T-cell (primary cell): ENCODE results near the gene SAMD4B. TPM values are rescaled to one million over a fixed set of nuclear protein-coding genes. Genes with fewer than 3 reads are reported as not detected.

Source experiments
- ATAC-seq, 4 experiments: fragments of 200-7000 bp in 3 of 4; fragments of 150-1000 bp in 1 of 4; cut with Tn5 transposase; replicated peaks in 1 of 4; 1 replicate in 3 of 4; 2 replicates in 1 of 4; pipeline ENCODE4 v1.10.0; 2021; ENCODE audit warnings: moderate library complexity in 3 of 4, mild to moderate bottlenecking in 2 of 4, moderate number of reproducible peaks in 1 of 4
- CTCF ChIA-PET, 2 donors: fragments of 300-600 bp; sonication (Branson Sonifier 250); formaldehyde crosslinking; loops; one replicate each; lab custom pipeline; 2022; ENCODE audit warnings: antibody characterized with exemption in 2 of 2; lab: Charles Lee
- POLR2A ChIA-PET, 2 donors: fragments of 300-600 bp; sonication (Branson Sonifier 250); formaldehyde crosslinking; loops; one replicate each; lab custom pipeline; 2022; ENCODE audit warnings: antibody characterized with exemption in 2 of 2; lab: Charles Lee
- DNase-seq, 35 experiments: peaks; one replicate each; pipeline versions ENCODE4 v3.0.0 to v3.0.0-alpha.2; 2013 to 2023
- H3K27ac ChIP-seq: one replicate; pipeline ENCODE4 v1.5.1; 2013; ENCODE audit warnings: low read length
- H3K27me3 ChIP-seq, 2 experiments: replicated peaks in 1 of 2; 1 replicate in 1 of 2; 2 replicates in 1 of 2; pipeline versions ENCODE4 v1.6.1 to v1.7.0; 2013; ENCODE audit warnings: low read length in 1 of 2, mixed read lengths in 1 of 2; ENCODE audit not compliant: control insufficient read depth in 2 of 2, insufficient read depth in 2 of 2; ENCODE audit errors: extremely low read depth in 1 of 2
- H3K36me3 ChIP-seq, 2 donors: 1 replicate in 1 of 2; 2 replicates in 1 of 2; pipeline versions ENCODE4 v1.6.1 to v1.7.0; 2013; ENCODE audit warnings: low read length in 1 of 2; ENCODE audit not compliant: control insufficient read depth in 2 of 2, insufficient read depth in 1 of 2; ENCODE audit errors: extremely low read depth in 1 of 2
- H3K4me1 ChIP-seq, 2 experiments: 1 replicate in 1 of 2; 2 replicates in 1 of 2; pipeline versions ENCODE4 v1.6.1 to v1.7.0; 2013; ENCODE audit warnings: low read length in 2 of 2, mixed read lengths in 1 of 2; ENCODE audit not compliant: insufficient read depth in 2 of 2, control insufficient read depth in 1 of 2; ENCODE audit errors: extremely low read depth in 1 of 2
- H3K4me3 ChIP-seq, 2 donors: 1 replicate in 1 of 2; 2 replicates in 1 of 2; pipeline versions ENCODE4 v1.5.1 to v1.7.0; 2013; ENCODE audit warnings: mild to moderate bottlenecking in 2 of 2, low read length in 1 of 2, moderate library complexity in 1 of 2; ENCODE audit not compliant: control insufficient read depth in 1 of 2; ENCODE audit errors: extremely low read depth in 1 of 2
- H3K9me3 ChIP-seq: 2 replicates; pipeline ENCODE4 v1.7.0; 2013
- H3K27ac Mint-ChIP-seq, 2 donors: one replicate each; pipeline ENCODE4 v1.8.0; 2020 to 2021; ENCODE audit warnings: mild to moderate bottlenecking in 2 of 2, mixed read lengths in 2 of 2
- H3K27me3 Mint-ChIP-seq, 2 donors: one replicate each; pipeline ENCODE4 v1.8.0; 2021 to 2022; ENCODE audit warnings: mixed read lengths in 2 of 2
- H3K36me3 Mint-ChIP-seq: one replicate; pipeline ENCODE4 v1.8.0; 2021; ENCODE audit warnings: mixed read lengths
- H3K4me1 Mint-ChIP-seq, 3 donors: one replicate each; pipeline ENCODE4 v1.8.0; 2020 to 2022; ENCODE audit warnings: mixed read lengths in 3 of 3, mild to moderate bottlenecking in 1 of 3
- H3K4me3 Mint-ChIP-seq, 3 donors: one replicate each; pipeline ENCODE4 v1.8.0; 2020 to 2022; ENCODE audit warnings: mild to moderate bottlenecking in 3 of 3, mixed read lengths in 3 of 3, moderate library complexity in 3 of 3
- H3K9me3 Mint-ChIP-seq, 3 donors: one replicate each; pipeline ENCODE4 v1.8.0; 2020 to 2022; ENCODE audit warnings: mixed read lengths in 3 of 3
- WGBS: methylation state at CpG from one replicate; pipeline ENCODE4 v1.1.5; 2013; ENCODE audit warnings: missing lambda C conversion rate; ENCODE audit not compliant: insufficient coverage; 5-methylcytosine and 5-hydroxymethylcytosine counted together
- total RNA-seq, 35 experiments: library from RNA in 6 of 35; stranded (reverse) in 6 of 35; fragments of 120-200 nt in 1 of 35; gene quantifications; one replicate each; pipeline versions ENCODE4 v1.2.1 to v1.2.4 and lab custom pipeline; 2013 to 2026

Gene SAMD4B
- total RNA-seq, 5 donors from 2014 or later (not counting 1 experiment from before 2014, with no cell fraction given): 59.4 to 72.3 (median 62.0) TPM

DNA sequence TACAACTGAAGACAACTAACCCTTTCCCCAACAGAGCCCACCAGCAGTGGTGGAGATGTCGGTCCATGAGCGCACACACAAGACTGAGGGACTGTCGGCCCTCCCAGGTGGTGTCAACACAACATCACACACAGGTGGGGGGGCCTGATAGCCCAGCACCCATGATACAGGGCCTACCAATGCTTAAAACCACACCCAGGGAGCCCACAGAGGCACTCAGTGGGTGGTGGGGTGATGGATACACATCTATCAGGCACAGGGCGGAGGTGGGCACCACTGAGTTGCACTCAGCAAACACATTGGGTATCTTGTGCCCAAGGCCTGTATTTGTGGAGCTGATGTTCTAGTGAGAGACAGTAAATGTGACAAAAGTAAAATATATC lies 57.4 kb downstream of the SAMD4B start:
- no peaks in the 10 kb centered on the region for H3K27me3 Mint-ChIP-seq
- H3K27ac ChIP-seq: peak overlapping the region; percentile 20
- no peak for DNase-seq
- H3K9me3 ChIP-seq: no peaks in the 10 kb centered on the region
- H3K4me3 Mint-ChIP-seq: peak overlapping the region; percentile 9 to 69 (median 11)
- peaks cover 13% of the 10 kb centered on the region for H3K36me3 Mint-ChIP-seq
- H3K27ac Mint-ChIP-seq: peak overlapping the region; percentile 89 to 92
- H3K4me3 ChIP-seq: no peak overlapping the region
- peaks cover 34 to 74% of the 10 kb centered on the region in 2 experiments for H3K4me1 ChIP-seq
- H3K27me3 ChIP-seq: no peaks in the 10 kb centered on the region
- WGBS: no CpG with 5 or more reads among the region's 4 CpGs
- peaks cover 6 to 25% of the 10 kb centered on the region in 2 donors for H3K36me3 ChIP-seq
- ChIA-PET POLR2A (interaction anchor here in 1 of 2 donors (3.0 kb wide), 1 partner anchor 12 kb away, joined by 12 read pairs; the partner anchor contains the start of gene PLEKHG2), CTCF (interaction anchor here in 1 of 2 donors (0.8 kb wide), 1 partner anchor 12 kb away, joined by 4 read pairs; no protein-coding TSS in a partner anchor)
- ATAC-seq: no peak
- peaks cover 63 to 65% (median 63%) of the 10 kb centered on the region in 3 donors for H3K4me1 Mint-ChIP-seq
- no peaks in the 10 kb centered on the region for H3K9me3 Mint-ChIP-seq

DNA sequence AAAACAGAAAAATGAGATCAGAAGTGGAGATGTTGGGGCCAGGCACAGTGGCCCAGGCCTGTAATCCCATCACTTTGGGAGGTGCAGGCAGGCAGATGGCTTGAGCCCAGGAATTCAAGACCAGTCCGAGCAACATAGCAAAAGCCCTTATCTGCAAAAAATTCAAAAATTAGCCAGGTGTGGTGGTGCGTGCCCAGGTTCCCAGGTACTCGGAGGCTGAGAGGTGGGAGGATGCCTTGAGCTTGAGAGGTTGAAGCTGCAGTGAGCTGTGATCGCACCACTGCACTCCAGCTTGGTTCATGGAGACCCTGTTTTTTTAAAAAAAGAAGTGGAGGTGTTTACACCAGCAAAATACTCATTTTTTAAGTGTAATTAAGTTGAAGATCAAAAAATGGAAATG lies 57.8 kb downstream of the SAMD4B start:
- no peaks in the 10 kb centered on the region for H3K27me3 Mint-ChIP-seq
- CTCF ChIA-PET: interaction anchor here in 1 of 2 donors (0.6 to 1.2 kb wide), 3 partner anchors 8 to 441 kb away, joined by 3 to 4 read pairs (median 3); no protein-coding TSS in a partner anchor
- peak overlapping the region; percentile 20 for H3K27ac ChIP-seq
- H3K36me3 ChIP-seq: peaks cover 2 to 20% of the 10 kb centered on the region in 2 donors
- 100% methylated on average over 2 of the region's 4 CpGs for WGBS
- H3K4me1 ChIP-seq: peaks cover 36 to 78% of the 10 kb centered on the region in 2 experiments
- ATAC-seq (no peak), DNase-seq (no peak)
- no peaks in the 10 kb centered on the region for H3K9me3 Mint-ChIP-seq
- peaks cover 11% of the 10 kb centered on the region for H3K36me3 Mint-ChIP-seq
- H3K4me3 Mint-ChIP-seq: peak overlapping the region in 2 of 3 donors; percentile 11 to 69
- POLR2A ChIA-PET: interaction anchor here in 1 of 2 donors (3.0 kb wide), 1 partner anchor 12 kb away, joined by 12 read pairs; the partner anchor contains the start of gene PLEKHG2
- no peaks in the 10 kb centered on the region for H3K27me3 ChIP-seq
- peak overlapping the region; percentile 89 to 92 for H3K27ac Mint-ChIP-seq
- H3K4me1 Mint-ChIP-seq: peaks cover 64 to 68% (median 66%) of the 10 kb centered on the region in 3 donors
- no peaks in the 10 kb centered on the region for H3K9me3 ChIP-seq
- H3K4me3 ChIP-seq: no peak overlapping the region

DNA sequence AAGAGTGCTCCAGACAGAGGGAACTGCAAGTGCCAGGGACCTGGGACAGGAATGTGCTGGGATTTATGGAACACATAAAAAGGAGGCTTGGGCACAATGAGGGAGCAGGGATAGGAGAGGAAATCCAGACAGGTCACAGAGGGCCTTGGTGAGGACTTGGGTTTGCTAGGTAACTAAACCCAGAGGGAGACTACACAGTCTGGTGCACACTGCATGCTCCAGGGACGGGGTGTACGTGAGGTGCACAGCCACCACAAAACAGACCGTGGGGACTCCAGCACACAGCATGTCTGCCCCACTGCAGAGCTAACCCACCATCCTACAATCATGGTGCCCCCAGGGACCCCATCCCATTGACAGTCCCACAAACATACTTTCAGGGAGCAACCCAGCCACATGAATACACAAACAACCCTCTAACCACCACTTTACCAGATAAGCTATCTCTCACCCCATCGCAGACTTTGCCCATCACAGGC lies 58.9 kb downstream of the SAMD4B start:
- Histone ChIP-seq H3K27ac (peak overlapping the region; percentile 100), H3K36me3 (peaks cover 0 to 12% of the 10 kb centered on the region in 2 donors), H3K4me1 (peaks cover 44 to 88% of the 10 kb centered on the region in 2 experiments), H3K4me3 (peak overlapping the region in 1 of 2 donors; percentile 18), H3K9me3 (no peaks in the 10 kb centered on the region), H3K27me3 (no peaks in the 10 kb centered on the region)
- Mint-ChIP-seq H3K27ac (peak overlapping the region; percentile 91 to 95), H3K9me3 (no peaks in the 10 kb centered on the region), H3K4me1 (peaks cover 66 to 75% (median 74%) of the 10 kb centered on the region in 3 donors), H3K4me3 (peak overlapping the region; percentile 73 to 97 (median 83)), H3K27me3 (no peaks in the 10 kb centered on the region), H3K36me3 (peaks cover 8% of the 10 kb centered on the region)
- WGBS: 6% methylated on average over 4 of the region's 4 CpGs
- DNase-seq: no peak
- ChIA-PET CTCF (interaction anchor here in 1 of 2 donors (0.6 to 2.0 kb wide), 6 partner anchors 9 to 1861 kb away, joined by 3 to 29 read pairs (median 4); partner anchors contain the start of genes MED29, PAF1, PLEKHG2 and RPS16), POLR2A (interaction anchor here (0.5 to 2.0 kb wide), 10 partner anchors 8 to 98 kb away, joined by 3 to 13 read pairs (median 5); partner anchors contain the start of genes MED29 (in 2 of the 2), RPS16 (in 2 of the 2), DLL3 (in 1 of the 2) and PAF1 (in 1 of the 2))
- peak; percentile 0 to 5 (median 3) for ATAC-seq

DNA sequence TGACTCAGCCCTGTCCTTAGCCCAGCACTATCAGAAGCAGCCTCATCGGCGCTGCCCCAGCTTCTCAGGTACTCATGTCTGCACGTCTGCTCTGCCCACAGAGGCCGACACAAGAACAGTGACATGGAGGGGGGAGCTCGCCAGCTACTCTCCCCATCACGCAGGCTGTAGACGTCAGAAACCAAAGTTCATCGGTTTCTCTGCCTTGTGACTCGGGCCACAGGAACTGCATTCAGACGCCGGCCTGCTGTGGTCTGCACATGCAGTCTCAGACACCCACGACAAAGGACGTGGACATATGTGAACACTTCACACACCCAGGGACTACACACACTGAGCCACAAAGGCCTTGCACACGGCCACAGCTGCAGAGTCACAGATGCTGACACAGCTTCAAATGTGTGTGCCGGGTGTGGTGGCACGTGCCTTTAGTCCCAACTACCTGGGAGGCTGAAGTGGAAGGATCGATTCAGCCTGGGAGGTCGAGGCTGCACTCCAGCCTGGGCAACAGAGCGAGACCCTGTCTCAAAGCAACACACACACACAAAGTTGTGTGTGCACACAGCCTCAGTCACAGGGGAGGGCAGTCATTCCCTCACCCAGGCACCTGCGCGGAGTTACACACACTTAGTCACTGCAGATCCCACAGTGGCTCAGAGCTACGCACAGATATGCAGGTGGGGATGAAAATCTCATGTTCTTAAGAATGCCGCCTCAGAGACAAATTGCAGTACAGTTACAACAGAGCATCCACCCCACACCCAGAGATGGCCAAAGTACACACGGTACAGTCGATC lies 59.5 kb downstream of the SAMD4B start:
- H3K36me3 ChIP-seq: peaks cover 0 to 10% of the 10 kb centered on the region in 2 donors
- H3K27me3 Mint-ChIP-seq: no peaks in the 10 kb centered on the region
- no peaks in the 10 kb centered on the region for H3K9me3 ChIP-seq
- peaks cover 44 to 90% of the 10 kb centered on the region in 2 experiments for H3K4me1 ChIP-seq
- H3K4me1 Mint-ChIP-seq: peaks cover 70 to 78% (median 76%) of the 10 kb centered on the region in 3 donors
- peak; percentile 48 to 55 (median 51) for ATAC-seq
- H3K27ac Mint-ChIP-seq: peak overlapping the region; percentile 91 to 95
- peaks cover 8% of the 10 kb centered on the region for H3K36me3 Mint-ChIP-seq
- peak overlapping the region; percentile 100 for H3K27ac ChIP-seq
- no peaks in the 10 kb centered on the region for H3K9me3 Mint-ChIP-seq
- 5% methylated on average over 19 of the region's 25 CpGs for WGBS
- H3K4me3 ChIP-seq: peak overlapping the region; percentile 41 to 71
- DNase-seq: peak; percentile 52 to 94 (median 86)
- H3K27me3 ChIP-seq: no peaks in the 10 kb centered on the region
- peak overlapping the region; percentile 73 to 97 (median 83) for H3K4me3 Mint-ChIP-seq
- POLR2A ChIA-PET: interaction anchor here (0.5 to 2.0 kb wide), 11 partner anchors 8 to 97 kb away, joined by 3 to 13 read pairs (median 5); partner anchors contain the start of genes MED29 (in 2 of the 2), RPS16 (in 2 of the 2), DLL3 (in 1 of the 2) and PAF1 (in 1 of the 2)
- CTCF ChIA-PET: interaction anchor here in 1 of 2 donors (0.6 to 2.0 kb wide), 6 partner anchors 9 to 1861 kb away, joined by 3 to 29 read pairs (median 4); partner anchors contain the start of genes MED29, PAF1, PLEKHG2 and RPS16

DNA sequence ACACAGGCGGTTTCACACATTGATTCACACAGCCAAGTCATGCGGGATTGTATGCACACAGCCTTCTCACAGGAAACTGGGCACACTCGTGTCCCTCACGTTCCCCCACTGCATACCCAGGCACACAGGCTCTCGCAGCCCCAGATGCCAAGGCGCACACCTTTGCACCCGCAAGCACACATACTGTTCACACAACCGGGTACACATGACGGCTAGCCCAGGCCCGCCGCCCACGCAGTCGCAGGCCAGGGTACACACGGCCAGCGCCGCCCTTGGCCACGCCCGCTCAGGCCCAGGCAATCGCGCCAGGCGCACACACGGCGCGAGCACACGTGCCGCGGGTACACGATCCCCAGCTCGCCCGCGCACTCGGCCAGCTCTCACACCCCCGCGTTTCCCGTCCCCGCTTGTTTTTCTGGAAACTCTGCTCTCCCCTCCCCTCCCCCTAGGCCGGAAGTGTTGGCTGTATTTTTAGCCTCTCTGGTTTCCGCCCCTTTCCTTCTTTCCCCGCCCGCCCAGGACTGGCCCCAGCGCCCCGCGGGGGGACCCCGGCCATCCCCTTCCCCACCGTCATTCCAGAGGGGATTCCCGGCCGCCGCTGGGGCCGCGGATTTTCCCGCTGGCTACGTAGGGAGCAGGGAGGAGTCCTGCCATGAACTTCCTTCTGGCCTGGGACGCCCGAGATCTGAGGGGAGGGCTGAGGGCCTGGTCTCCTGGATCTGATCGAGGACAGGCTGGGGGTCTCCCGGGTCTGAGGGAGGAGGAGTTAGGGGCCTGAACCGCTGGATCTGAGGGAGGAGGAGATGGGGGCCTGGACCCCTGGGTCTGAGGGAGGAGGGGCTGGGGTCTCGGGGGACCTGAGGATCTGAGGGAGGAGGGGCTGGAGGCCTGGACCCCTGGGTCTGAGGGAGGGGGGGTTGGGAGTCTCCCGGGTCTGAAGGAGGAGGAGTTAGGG lies 60.4 kb downstream of the SAMD4B start:
- H3K36me3 ChIP-seq: peaks cover 0 to 6% of the 10 kb centered on the region in 2 donors
- peak overlapping the region; percentile 100 for H3K27ac ChIP-seq
- ATAC-seq: peak; percentile 1 to 8 (median 4)
- Mint-ChIP-seq H3K4me1 (peaks cover 69 to 74% (median 72%) of the 10 kb centered on the region in 3 donors), H3K36me3 (peaks cover 11% of the 10 kb centered on the region), H3K27ac (peak overlapping the region; percentile 91 to 95), H3K9me3 (no peaks in the 10 kb centered on the region), H3K27me3 (no peaks in the 10 kb centered on the region), H3K4me3 (peak overlapping the region; percentile 73 to 97 (median 83))
- peak; percentile 65 to 89 (median 78) for DNase-seq
- POLR2A ChIA-PET: interaction anchor here (0.7 to 2.0 kb wide), 5 partner anchors 9 to 60 kb away, joined by 3 to 12 read pairs (median 4); partner anchors contain the start of gene SAMD4B (in 1 of the 2)
- H3K4me1 ChIP-seq: peaks cover 44 to 84% of the 10 kb centered on the region in 2 experiments
- CTCF ChIA-PET: interaction anchor here in 1 of 2 donors (1.0 to 2.0 kb wide), 4 partner anchors 9 to 33 kb away, joined by 4 to 29 read pairs (median 6); partner anchors contain the start of genes MED29, PAF1, PLEKHG2 and RPS16
- WGBS: under 1% methylated on average over 52 of the region's 59 CpGs
- no peaks in the 10 kb centered on the region for H3K9me3 ChIP-seq
- H3K27me3 ChIP-seq: no peaks in the 10 kb centered on the region
- peak overlapping the region; percentile 71 to 77 for H3K4me3 ChIP-seq
